HFF-Myc (cell line): ENCODE data around the gene TMEM50B.
"Not testable (repeated sequence)": the region's sequence is repeated elsewhere in the genome, so short reads cannot be mapped to it uniquely, and the experiment has no call there.

Source experiments
- DNase-seq: peaks from one replicate; pipeline ENCODE4 v3.0.0-alpha.2; 2011; ENCODE audit warnings: low read depth; ENCODE audit errors: extremely low read depth
- H3K4me3 ChIP-seq: replicated peaks from 2 replicates; pipeline ENCODE4 v1.5.1; 2011; ENCODE audit warnings: low read depth, mild to moderate bottlenecking, control low read depth, low read length
- CTCF ChIP-seq: IDR thresholded peaks from 2 replicates; pipeline ENCODE4 v1.5.1; 2012; ENCODE audit warnings: mild to moderate bottlenecking, low read depth, low read length, control low read depth; ENCODE audit errors: missing control alignments

TMEM50B gene

GRCh38 chr21:33480481-33481103, 818 bp upstream of the TMEM50B start:
- no peak for DNase-seq
- peak overlapping the region; percentile 89 for H3K4me3 ChIP-seq
- TF ChIP-seq CTCF = no peak

DNA sequence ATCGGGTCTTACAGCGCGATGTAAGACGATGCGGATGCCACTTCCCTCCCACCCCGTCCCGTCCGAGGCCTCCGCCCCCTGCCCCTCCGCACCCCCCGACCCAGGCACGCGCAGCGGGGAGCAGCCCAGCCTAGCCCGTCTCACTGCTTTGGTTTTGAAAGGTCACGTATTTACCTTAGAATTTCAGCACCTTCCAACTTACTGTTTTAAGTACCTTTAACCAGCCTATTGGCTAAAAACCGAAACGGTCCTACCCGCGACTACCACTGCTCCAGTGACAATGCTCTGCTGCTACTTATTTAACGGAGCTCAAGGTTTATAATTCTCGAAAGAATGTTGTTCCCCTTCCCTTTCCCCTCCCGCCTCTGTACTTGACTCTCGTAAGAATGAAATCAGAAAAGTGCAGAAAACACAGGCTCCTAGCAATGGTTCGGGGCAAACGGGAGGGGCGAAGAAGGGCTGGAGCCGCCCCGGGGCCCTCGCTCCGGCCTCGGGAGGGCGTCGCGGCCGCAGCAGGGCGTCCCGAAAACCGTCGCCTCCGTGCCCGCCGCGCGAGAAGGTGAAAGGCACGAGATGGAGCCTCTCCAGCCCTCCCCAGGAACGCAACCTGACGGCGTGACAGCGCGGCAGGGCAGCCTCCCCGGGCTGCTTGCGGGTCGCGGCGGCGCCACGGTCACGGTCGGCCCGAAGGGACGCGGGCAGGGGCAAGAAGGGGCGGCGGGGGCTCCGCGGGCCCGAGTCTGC, 667 bp downstream of the TMEM50B start:
- no peak for TF ChIP-seq CTCF
- H3K4me3 ChIP-seq = peak overlapping the region; percentile 89
- no peak for DNase-seq

- H3K4me3 ChIP-seq = peak overlapping the region; percentile 89
- no peak for TF ChIP-seq CTCF
- DNase-seq = no peak
Observed at GRCh38 chr21:33478182-33478581, 1.6 kb downstream of the TMEM50B start.

GRCh38 chr21:33477066-33477465, 2.7 kb downstream of the TMEM50B start:
- TF ChIP-seq CTCF = no peak
- no peak overlapping the region for H3K4me3 ChIP-seq
- DNase-seq = no peak

GRCh38 chr21:33473344-33473743, 6.4 kb downstream of the TMEM50B start:
- no peak for DNase-seq
- no peak overlapping the region for H3K4me3 ChIP-seq
- no peak for TF ChIP-seq CTCF

DNA sequence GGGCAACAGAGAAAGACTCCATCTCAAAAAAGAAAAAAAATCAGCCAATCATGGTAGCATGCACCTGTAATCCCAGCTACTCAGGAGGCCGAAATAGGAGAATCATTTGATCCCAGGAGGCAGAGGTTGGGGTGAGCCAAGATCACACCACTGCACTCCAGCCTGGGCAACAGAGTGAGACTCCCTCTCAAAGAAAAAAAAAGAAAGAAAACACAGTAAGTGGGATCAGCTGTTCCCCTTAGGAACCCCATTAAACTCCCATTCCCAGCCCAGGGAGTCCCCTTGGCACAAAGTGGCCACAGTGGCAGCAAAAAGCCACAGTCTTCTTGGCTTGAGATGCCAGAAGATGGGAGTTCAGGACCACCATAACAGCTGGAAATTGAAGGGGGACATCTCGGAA, 9.1 kb downstream of the TMEM50B start:
- H3K4me3 ChIP-seq = no peak overlapping the region
- TF ChIP-seq CTCF = no peak
- no peak for DNase-seq

- H3K4me3 ChIP-seq, DNase-seq: not testable (repeated sequence)
Observed at GRCh38 chr21:33469183-33469582, 10.6 kb downstream of the TMEM50B start.
